Chondrocyte (in vitro differentiated cells): ENCODE measurements around the gene DNAJC27. TPM values are rescaled to one million over a fixed set of nuclear protein-coding genes. Genes with fewer than 3 reads are reported as not detected.

ENCODE experiments used
- DNase-seq: peaks from one replicate; pipeline ENCODE4 v3.0.0; 2021; ENCODE audit warnings: mixed read lengths, low spot score
- H3K27ac Mint-ChIP-seq: one replicate; pipeline ENCODE4 v1.8.0; 2021; ENCODE audit warnings: mild to moderate bottlenecking, moderate library complexity, mixed read lengths; ENCODE audit not compliant: unreplicated experiment
- H3K27me3 Mint-ChIP-seq: 2 replicates; pipeline ENCODE4 v1.8.0; 2021; ENCODE audit warnings: low read depth, mixed read lengths
- H3K36me3 Mint-ChIP-seq: 2 replicates; pipeline ENCODE4 v1.8.0; 2021; ENCODE audit warnings: low read depth, mixed read lengths
- H3K4me1 Mint-ChIP-seq: 2 replicates; pipeline ENCODE4 v1.8.0; 2021; ENCODE audit warnings: low read depth, mild to moderate bottlenecking, mixed read lengths
- H3K4me3 Mint-ChIP-seq: one replicate; pipeline ENCODE4 v1.8.0; 2021; ENCODE audit warnings: mild to moderate bottlenecking, moderate library complexity, mixed read lengths; ENCODE audit not compliant: unreplicated experiment
- H3K9me3 Mint-ChIP-seq: 2 replicates; pipeline ENCODE4 v1.8.0; 2021; ENCODE audit warnings: low read depth, mixed read lengths
- CTCF ChIP-seq: fragments of 200-600 bp; sonication (generic); IDR thresholded peaks from 2 replicates; pipeline ENCODE4 v1.5.0; 2021; ENCODE audit warnings: antibody characterized with exemption, mild to moderate bottlenecking, moderate library complexity
- total RNA-seq: library from RNA; stranded (reverse); gene quantifications from 3 replicates; pipeline ENCODE4 v1.2.1, GENCODE V29; 2021

DNAJC27 gene
- total RNA-seq, 1 donor from 2014 or later, result 3.8 TPM

- H3K36me3 Mint-ChIP-seq, result no peaks in the 10 kb centered on the region
- TF ChIP-seq CTCF, result no peak
- no peak overlapping the region for H3K4me3 Mint-ChIP-seq
- no peaks in the 10 kb centered on the region for H3K9me3 Mint-ChIP-seq
- peaks cover 12% of the 10 kb centered on the region for H3K4me1 Mint-ChIP-seq
- H3K27me3 Mint-ChIP-seq, result no peaks in the 10 kb centered on the region
- no peak overlapping the region for H3K27ac Mint-ChIP-seq
- DNase-seq, result no peak
Measured at GRCh38 chr2:24981411-24982136, 9.8 kb upstream of the DNAJC27 start.

GRCh38 chr2:24978661-24979060, 6.9 kb upstream of the DNAJC27 start:
- Mint-ChIP-seq H3K27ac (no peak overlapping the region), H3K9me3 (no peaks in the 10 kb centered on the region), H3K4me1 (peaks cover 7% of the 10 kb centered on the region), H3K27me3 (no peaks in the 10 kb centered on the region), H3K4me3 (no peak overlapping the region), H3K36me3 (no peaks in the 10 kb centered on the region)
- no peak for TF ChIP-seq CTCF
- DNase-seq, result no peak

- TF ChIP-seq CTCF, result no peak
- peaks cover 10% of the 10 kb centered on the region for H3K4me1 Mint-ChIP-seq
- DNase-seq, result no peak
- H3K4me3 Mint-ChIP-seq, result no peak overlapping the region
- no peaks in the 10 kb centered on the region for H3K27me3 Mint-ChIP-seq
- H3K9me3 Mint-ChIP-seq, result no peaks in the 10 kb centered on the region
- no peak overlapping the region for H3K27ac Mint-ChIP-seq
- H3K36me3 Mint-ChIP-seq, result no peaks in the 10 kb centered on the region
Measured at GRCh38 chr2:24977631-24978030, 5.9 kb upstream of the DNAJC27 start.

- no peak for TF ChIP-seq CTCF
- Mint-ChIP-seq H3K27me3 (no peaks in the 10 kb centered on the region), H3K4me1 (peaks cover 14% of the 10 kb centered on the region), H3K36me3 (no peaks in the 10 kb centered on the region), H3K9me3 (no peaks in the 10 kb centered on the region), H3K4me3 (no peak overlapping the region), H3K27ac (no peak overlapping the region)
- no peak for DNase-seq
Measured at GRCh38 chr2:24973812-24974211, 2.1 kb upstream of the DNAJC27 start.

- H3K36me3 Mint-ChIP-seq, result no peaks in the 10 kb centered on the region
- peak overlapping the region; percentile 94 for H3K4me3 Mint-ChIP-seq
- H3K27ac Mint-ChIP-seq, result peak overlapping the region; percentile 100
- DNase-seq, result no peak
- H3K4me1 Mint-ChIP-seq, result peaks cover 14% of the 10 kb centered on the region
- no peaks in the 10 kb centered on the region for H3K27me3 Mint-ChIP-seq
- no peaks in the 10 kb centered on the region for H3K9me3 Mint-ChIP-seq
- TF ChIP-seq CTCF, result no peak
Measured at GRCh38 chr2:24972315-24972961, 683 bp upstream of the DNAJC27 start.
